ENCODE results near the gene LDAH.

Gene LDAH

DNA sequence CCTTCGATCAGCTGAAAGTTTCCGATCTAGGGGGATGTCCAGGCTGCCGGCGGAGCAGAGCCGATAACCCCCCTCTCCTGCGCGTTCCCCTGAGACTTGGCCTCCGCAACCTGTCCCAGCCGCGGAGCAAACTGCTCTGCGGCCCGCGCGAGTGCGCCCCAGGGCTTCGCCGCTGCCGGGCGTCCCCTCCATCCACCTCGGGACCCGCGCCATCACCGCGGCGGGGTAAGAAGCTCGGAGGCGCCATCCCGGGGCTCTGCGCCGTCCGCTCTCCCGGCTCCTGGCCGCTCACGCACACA is 156.9 kb downstream of the LDAH start:
- DNase-seq = no peak

DNA sequence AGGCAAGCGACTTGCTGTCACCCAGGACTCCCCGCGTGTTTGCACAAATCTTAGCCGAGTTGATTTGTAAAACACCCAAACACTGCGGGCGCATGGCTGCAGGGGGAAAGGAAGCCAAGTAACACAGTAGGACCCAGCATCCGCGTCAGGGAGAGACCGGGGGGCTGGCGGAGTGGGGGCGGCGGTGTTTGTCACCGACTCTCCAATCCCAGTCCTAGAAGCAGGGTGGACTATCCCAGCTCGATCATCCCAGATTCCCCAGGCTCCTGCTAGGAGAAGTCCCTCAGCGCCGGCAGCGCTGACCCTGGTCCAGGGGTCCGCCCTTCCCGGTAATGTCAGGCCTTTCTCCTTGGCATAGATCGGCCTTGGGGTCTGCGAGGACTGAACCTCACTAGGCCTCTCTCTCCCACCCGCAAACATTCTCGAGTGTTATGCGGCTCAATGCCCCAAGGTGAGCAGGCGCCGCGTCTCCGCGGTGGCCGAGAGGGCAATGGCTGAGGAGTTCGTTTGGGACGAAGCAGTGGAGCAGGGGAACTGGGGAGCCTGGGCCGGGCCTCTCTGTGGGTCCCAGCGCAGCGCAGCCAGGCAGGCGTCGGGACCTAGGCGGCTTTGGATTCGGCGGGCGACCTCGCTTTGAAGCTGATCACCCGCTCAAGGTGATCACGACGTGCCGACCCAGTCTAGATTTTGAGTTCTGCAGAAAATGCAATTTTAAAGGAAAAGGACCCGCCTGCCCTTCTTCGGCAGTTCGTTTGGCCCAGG is 157.5 kb downstream of the LDAH start:
- no peak for DNase-seq

DNA sequence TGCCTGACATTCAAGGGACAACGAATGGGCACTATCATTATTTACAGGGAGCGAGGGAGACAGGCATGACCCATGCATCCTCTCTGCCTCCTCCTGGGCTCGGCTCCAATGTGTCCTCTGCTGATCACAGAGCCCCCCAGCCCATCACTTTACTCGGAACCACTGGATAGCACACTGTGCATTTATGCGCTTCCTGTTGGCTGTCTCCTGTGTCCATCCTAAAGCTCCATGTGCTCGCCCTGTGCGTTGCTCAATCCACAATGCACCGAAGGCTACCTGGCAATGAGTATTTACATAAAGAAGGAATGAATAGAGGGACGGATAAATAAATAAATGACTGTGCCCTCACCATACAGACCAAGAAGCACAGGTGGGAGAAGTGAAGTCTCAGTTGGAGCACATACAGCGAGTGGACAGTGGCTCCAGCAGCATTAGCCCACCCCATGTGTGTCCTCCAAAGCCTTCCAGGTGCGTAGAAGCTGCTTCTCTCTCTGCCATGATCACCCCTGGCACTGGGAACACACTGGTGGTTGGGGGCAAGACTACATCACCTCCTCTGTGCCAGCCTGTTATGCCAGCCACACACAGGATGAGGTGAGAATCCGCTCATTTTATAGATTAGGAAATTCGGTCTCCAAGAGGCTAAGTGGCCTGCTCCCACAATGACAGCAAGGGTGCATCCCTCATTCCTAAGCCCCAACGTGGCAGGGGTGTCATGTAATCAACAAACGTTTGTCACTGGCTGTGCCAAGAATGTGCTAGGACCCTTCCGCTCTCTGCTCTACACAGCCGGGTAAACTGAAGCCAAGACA is 158.3 kb downstream of the LDAH start:
- no peak for DNase-seq

DNA sequence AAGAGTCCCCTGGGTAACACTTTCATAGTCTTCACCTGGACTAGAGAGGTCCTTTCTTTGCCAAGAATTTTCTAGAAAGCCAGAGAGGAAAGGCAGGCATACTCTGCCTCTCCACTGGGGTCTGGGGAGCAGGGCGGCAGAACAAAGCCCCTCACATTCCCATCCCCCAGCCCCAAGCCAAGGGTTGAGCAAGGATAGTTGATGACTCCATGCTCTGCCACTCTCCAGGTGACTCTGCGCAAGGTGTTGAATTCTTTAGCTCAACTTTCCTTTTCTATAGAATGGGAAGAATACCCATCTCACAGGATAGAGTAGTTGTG is 158.9 kb downstream of the LDAH start:
- no peak for DNase-seq

DNA sequence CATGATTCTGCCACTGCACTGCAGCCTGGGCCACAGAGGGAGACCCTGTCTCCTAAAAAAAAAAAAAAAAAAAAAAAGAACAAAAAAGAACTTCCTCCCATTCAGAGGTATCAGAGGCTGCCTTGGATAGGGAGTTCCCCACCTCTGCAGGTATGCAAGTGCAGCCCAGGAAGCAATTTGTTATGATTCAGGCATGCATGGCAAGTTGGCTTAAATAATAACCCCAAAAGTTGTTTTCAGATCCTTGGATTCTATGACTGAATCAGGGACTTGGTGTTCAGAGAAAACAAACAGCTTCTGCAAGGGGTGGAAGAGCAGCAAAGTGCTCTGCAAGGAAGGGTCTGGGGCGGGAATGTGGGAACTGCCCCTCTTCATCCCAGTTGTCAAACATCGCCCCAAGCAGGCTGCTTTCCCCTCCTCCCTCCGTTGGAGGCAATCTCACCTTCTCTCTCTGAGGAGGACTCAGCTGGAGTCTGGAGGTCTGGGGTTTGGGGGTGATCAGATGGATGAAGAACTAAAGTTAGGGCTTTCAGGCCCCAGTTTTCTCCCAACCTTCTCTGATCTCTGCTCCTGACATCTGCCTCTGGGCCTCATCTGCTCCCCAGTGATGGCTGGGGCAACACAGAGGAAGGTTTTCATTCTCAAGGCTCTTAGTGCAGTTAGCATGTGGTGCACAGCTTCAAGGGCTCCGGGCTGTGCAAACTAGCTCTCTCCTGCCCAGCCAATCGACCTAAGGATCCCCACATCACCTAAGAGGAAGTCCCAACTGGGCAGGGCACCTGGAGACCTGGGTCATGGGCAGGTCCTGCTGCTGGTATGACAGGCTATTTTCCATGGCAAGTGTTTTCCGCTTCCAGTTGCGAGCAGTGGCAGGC is 159.5 kb downstream of the LDAH start:
- no peak for DNase-seq

DNA sequence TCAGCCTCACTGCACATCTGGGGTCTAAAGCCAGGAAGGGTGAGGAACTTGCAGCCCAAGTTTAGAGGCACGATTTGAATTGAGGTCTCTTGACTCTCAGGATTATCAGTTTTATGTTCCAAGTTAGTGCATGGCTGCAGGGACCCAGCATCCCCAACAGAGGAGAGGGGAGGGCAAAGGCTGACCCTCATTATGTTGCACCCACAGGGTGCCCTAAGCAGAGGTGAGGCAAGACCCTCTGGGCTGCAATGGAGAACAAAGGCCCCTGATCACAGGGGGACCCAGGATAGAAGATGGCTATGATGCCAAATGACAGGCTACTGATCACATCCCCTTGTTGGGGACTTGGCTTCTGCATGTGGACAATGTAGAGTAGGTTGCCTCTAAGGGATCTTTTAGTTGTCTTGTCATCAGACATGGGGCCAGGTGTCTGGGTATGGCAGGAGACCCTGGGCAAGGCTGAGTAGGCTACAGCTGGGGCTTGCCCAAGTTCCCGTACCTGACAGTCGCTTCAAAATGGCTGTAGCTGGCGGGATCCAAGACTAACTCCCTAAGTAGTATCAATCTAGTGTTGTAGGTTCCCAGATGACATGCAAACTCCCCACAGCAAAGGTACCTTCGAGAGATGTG is 160.5 kb downstream of the LDAH start:
- DNase-seq = no peak

DNA sequence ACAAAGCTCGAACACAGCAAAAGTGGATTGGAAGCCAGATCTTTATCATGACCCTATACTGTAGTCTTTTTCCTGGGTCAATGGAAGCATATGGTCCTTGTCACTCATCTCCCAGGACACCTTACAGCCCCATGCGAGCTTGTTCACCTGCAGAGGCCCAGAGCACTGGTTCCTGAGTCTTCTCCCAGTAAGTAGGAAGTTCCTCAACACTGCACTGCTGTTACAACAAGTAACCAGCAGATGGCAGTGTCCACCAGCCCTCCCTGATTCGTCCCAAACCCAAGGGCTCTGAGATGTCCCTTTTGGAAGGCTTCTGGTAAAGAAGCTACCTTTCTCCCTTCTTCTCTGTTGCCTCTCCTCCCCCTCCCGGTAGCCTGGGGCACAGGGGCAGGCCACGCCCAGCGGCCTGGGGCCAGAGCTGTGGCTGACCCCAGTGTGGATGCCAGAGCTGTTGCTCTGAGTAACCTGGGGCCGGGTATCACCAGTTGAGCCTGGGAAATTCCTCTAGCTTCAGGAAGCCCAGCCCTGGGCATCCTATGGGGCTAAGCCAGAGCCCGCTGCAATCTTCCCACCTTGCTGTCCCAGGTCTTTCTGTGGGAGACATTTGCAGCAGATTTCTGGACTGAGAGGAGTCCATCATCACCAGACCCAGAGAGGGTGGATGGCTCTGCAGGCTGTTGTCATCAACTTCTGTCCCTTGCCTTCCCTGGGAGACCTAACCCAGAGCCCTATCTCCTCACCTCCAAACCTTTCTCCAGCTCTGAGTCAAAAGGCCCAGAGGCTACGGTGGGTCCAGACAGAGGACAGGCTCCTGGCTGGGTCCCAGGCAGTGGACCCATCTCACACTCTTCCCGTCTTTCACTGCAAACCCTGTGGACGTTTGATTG is 161.2 kb downstream of the LDAH start:
- DNase-seq = peak; percentile 29

DNA sequence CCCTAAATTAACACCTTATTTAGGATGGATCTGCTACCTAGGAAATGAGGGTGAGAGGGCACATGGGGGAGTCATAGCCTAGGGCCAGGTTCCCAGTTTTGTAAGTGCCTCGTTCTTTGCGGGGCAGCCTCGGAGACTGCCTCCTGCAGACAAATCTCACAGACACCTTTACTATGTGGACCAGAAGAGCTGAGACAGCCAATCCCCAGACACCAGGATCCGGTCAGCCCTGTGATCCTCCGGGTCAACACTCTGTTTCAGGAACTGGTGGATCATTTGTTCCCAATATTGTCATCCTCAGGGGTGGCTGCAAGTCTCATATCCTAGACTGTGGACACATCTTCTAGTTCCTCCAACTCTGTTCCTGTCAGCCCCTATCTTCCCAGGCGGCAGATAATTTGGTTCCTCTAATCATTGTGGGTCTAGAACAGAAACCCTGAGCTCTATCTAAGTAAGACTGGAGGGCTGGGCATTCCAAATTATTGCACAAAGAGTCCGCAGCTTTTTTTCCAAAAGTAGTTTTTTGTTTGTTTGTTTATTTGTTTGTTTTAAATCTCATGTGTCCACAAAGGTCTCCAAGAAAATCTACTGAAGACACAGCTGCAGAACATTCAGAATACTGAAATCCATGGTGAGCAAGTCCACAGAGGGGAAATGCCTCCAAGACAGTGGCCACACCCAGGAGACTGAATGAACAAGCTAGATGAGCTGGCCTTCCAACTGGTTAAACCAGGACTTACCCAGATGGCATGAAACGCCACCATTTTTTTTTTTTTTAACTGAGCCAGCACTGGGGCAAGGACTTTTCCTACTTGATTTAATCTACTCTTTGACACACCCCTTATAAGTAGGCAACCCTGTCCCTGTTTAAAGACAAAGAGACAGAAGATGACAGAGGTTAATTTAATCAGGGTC is 162.1 kb downstream of the LDAH start:
- no peak for DNase-seq

DNA sequence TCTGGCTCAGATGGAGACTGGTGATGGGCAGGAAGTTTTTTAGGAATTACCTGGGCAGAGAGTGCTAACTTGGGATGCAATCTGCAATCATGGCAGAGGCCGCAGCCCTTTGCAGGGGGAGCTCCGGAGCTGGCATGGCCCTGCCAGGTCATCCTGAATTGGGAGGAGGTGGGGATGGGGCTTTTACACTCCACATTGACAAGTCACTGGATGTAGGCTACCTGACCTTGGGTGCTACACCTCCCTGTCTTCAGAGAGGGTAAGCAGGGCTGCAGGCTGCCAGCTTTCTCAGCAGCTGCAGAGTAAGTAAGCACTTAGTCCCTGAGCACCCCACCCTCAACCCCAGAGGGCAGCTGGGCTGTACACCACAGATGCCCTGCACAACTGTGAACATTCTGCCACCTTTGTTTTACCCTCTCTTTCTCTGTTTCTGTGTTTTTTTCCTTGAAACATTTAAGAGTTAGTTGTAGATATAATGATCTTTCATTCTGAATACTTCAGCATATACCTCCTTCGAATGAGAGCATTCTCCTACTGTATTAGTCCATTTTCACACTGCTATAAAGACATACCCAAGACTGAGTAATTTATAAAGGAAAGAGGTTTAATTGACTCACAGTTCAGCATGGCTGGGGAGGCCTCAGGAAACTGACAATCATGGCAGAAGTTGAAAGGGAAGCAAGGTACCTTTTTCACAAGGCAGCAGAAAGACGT is 165.2 kb downstream of the LDAH start:
- no peak for DNase-seq

DNA sequence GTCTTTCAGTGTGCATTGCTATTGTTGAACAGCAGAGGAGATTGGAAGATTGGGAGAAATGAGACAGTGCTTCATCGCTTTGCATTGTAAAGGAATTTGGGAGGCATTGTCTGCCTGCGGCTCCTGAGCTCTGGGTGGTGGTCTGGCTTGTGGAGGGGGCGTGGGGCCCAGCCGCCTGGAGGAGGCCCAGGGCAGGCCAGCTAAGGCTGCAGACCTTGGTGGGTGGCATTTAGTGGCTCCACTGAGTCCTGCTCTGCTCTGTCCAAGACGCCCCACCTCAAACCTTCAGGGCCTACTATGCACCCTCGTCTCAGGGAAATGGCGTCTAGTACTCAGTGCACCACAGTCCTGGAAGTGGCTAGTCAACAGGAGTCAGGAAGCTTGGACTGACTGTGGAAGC is 166.3 kb downstream of the LDAH start:
- DNase-seq = no peak

DNA sequence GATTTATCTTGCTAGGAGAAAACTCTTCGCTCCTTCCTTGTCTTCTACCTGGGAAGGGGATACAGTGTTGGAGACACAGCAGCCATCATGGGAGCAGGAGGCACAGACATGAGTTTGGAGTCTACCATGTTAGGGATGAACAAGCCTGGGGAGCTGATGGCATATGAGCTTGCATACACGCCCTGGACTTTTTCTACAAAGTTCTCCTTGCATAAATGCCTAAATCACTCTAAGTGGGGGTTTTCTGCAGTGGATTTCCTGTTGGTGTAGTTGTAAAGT is 168.4 kb downstream of the LDAH start:
- no peak for DNase-seq

DNA sequence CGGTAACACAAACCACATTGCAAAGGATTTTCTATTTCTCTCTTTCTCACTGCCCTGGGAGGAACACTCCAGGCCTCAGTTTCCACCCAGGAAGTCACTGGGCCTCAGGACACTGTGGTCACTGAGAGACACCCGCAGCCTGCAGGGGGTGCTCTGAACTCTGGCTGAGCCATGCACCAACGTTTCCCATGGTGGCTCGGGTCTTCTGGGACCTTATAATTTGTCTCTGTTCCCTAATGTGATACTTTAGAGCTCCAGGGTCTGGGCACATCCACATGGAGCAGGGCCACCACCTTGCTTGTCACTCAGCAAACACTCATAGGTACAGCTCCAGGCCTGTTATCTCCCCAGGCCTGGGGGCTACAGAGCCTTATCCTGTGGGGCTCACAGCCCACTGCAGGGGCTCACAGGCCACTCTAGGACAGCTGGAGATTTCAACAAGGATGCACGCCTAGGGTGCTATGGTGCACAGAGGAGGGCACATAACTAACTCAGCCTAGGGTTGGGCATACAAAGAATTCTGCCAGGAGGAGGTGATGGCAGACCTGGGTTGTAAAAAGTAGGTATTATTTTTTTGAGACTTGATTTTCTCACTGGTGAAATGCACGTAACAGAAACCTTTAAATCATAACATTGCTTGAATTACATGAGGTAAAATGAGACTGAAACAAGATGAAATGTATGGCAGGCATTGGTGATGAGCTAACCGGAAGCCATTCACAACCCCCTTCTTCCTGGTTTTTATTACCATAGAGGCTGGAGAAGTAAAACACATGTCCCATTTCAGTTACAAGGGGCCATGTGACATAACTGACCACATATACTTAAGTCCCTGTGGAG is 169.0 kb downstream of the LDAH start:
- no peak for DNase-seq

DNA sequence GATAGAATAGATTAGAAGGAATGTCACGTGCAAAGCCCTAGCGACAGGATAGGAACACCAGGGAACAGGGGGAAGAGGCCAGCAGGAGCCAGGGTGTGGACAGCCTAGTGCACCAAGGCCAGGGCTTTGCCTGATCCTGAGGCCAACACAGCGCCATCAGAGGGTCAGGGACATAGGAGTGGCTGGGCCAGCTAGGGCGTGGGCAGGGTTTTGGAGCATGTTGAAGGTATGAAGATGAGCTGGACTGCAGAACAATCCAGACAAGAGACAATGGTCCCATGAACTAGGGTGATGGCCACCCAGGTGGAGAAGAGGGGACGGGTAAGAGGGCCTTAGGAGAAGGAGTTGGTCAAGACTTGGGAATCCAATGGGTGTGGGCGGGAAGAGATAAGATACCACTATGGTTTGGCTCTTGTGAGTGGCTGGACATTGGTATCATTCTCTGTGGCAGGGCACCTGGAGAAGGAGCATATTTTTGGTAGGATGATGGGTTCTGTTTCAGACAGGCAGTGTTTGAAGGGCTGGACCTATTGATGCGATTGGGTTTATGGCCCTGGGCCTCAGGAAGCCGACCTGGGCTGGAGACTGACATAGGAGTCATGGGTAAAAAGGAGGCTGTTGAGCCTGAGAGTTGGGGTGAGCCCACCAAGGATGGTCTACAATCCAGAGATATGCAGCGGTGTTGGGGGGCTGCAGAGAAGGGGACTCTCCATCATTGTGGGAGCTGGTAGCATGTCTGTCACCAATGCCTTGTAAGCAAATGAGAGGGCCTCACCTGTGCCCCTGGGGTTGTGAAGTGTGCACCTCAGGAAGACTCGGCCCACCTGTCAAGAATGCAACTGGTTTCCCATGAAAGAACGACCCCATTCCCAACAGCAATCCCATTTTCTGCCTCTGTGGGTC is 170.0 kb downstream of the LDAH start:
- DNase-seq = no peak

DNA sequence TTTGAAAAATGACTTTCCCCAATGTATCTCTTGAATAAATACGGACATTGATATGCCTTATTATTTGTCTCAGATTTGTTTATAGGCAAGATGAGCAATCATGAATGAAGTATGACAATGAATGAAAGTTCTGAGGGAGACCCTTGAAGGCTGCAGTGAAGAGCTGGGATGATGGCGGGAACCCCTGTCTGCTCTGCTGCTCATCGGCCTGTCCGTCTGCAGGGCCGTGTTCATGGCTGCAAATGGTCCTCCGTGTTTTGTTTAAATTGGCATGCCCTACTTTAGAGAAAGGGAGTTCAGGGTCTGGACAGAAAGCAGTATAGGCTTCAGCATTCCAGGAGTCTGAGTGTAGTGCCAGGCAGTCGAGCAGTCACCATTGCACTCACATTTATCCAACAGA is 170.8 kb downstream of the LDAH start:
- no peak for DNase-seq

DNA sequence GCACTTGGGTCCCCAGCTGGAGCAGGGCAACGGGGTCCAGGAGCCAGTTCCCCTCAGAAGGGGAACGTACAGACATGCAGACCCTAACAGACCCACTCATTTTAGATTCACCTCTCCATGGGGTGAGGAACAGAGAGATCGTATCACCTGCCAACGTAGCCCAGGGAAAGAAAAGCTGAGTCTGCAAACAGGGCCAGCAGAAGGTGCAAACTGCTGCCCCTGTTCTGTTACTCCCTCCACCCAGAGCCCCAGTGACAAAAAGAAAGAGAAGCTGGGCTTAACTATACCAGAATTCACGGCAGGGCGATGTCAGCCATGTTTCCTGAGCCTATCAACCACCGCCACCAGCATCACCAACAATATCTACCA is 171.2 kb downstream of the LDAH start:
- DNase-seq = no peak

DNA sequence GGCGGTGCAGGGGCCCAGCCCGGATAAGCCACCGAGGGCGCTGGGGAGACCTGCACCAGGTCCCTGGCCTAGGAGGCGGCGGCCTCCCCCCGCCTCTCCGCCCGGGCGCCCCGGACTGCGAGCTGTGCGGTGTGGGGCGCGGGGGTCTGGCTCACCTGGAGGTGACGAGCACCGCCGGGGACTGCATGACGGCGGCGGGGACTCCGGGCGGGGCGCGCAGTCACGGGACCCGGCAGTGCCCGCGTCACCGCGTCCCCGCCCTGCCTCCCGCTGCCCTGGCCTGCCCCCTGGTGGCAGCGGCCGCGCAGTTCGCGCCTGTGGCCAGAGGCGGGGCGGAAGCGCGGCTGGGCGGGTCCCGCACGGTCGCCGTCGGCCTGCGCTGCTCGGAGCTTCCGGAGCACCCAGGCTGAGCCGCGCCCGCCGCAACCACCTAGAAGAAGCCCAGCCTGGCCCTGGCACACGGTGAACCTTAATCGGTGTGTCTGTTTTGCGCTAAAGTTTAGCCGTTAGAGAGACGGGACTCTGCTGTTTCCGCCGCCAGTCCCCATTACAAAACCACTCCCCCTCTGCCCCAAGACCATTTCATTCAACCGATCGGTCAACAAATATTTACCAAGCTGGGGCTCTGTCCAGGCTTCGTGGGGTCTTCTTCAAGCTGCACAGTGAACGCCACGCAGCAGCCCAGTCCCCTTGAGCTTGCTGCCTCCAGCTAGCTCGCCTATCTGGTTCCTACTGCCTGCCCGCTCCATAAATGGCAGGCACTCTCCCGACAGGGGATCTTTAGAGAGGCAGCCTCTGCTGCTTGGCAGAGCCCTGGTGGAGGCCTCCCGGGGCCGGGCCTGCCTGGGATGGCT is 171.8 kb downstream of the LDAH start, which contains the start of gene HS1BP3:
Gene HS1BP3 (minus strand): TSS at position 222 of the 854 bp plus-strand sequence. CDS start 35 bp downstream, at position 187.
- DNase-seq = peak; percentile 78

DNA sequence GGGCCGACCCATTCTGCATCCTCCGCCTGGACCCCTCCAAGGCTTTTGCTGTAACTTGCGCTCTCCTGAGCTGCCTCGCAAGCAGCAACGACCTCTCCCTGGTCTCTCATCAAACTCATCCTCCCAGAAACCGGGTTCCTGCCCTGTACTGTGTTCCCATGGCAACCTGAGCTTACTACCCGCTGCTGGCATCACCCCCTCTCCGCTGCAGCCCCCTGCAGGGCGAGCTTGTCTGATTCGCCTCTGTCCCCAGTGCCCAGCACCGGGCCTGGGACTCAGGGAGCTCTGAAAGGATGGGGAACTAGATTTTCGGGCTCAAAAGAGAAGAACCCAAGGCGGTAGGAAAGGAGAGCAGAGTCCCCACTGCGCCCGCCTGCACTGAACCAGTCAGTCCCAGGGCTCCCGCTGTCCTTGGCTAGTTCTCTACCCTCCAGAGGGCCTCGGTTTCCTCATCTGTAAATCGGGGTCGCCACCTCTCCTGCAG is 172.5 kb downstream of the LDAH start:
- DNase-seq = peak; percentile 36

Measured in effector CD8-positive, alpha-beta T cell (primary cell).